ENCODE results near the gene PNPT1. TPM values are rescaled to one million over a fixed set of nuclear protein-coding genes. Genes with fewer than 3 reads are reported as not detected.

PNPT1 gene
- total and polyA plus RNA-seq, 2 of the 8 experiments (the other 6 are each of a cell fraction or from before 2014, with no cell fraction given): 8.3 to 40.2 TPM

DNA sequence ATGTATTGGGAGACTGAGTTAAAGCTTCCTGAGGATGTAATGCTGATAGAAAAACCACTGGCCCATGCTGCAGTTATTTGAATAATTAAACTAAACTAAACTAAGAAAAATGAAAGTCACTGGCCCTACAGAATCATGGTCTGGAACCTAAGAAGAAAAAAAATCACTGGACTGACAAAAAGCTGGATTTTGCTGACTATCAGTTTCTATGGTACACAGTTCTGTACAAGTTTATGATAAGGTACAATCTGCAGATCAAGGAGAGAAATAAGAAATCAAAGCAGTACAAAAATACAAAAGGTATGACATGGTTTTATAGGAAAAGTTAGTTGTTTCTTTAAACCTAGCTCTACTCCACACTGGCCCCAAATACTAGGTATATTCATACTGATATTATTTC lies 91.8 kb downstream of the PNPT1 start (continued):
- TF ChIP-seq, protein P1, sequence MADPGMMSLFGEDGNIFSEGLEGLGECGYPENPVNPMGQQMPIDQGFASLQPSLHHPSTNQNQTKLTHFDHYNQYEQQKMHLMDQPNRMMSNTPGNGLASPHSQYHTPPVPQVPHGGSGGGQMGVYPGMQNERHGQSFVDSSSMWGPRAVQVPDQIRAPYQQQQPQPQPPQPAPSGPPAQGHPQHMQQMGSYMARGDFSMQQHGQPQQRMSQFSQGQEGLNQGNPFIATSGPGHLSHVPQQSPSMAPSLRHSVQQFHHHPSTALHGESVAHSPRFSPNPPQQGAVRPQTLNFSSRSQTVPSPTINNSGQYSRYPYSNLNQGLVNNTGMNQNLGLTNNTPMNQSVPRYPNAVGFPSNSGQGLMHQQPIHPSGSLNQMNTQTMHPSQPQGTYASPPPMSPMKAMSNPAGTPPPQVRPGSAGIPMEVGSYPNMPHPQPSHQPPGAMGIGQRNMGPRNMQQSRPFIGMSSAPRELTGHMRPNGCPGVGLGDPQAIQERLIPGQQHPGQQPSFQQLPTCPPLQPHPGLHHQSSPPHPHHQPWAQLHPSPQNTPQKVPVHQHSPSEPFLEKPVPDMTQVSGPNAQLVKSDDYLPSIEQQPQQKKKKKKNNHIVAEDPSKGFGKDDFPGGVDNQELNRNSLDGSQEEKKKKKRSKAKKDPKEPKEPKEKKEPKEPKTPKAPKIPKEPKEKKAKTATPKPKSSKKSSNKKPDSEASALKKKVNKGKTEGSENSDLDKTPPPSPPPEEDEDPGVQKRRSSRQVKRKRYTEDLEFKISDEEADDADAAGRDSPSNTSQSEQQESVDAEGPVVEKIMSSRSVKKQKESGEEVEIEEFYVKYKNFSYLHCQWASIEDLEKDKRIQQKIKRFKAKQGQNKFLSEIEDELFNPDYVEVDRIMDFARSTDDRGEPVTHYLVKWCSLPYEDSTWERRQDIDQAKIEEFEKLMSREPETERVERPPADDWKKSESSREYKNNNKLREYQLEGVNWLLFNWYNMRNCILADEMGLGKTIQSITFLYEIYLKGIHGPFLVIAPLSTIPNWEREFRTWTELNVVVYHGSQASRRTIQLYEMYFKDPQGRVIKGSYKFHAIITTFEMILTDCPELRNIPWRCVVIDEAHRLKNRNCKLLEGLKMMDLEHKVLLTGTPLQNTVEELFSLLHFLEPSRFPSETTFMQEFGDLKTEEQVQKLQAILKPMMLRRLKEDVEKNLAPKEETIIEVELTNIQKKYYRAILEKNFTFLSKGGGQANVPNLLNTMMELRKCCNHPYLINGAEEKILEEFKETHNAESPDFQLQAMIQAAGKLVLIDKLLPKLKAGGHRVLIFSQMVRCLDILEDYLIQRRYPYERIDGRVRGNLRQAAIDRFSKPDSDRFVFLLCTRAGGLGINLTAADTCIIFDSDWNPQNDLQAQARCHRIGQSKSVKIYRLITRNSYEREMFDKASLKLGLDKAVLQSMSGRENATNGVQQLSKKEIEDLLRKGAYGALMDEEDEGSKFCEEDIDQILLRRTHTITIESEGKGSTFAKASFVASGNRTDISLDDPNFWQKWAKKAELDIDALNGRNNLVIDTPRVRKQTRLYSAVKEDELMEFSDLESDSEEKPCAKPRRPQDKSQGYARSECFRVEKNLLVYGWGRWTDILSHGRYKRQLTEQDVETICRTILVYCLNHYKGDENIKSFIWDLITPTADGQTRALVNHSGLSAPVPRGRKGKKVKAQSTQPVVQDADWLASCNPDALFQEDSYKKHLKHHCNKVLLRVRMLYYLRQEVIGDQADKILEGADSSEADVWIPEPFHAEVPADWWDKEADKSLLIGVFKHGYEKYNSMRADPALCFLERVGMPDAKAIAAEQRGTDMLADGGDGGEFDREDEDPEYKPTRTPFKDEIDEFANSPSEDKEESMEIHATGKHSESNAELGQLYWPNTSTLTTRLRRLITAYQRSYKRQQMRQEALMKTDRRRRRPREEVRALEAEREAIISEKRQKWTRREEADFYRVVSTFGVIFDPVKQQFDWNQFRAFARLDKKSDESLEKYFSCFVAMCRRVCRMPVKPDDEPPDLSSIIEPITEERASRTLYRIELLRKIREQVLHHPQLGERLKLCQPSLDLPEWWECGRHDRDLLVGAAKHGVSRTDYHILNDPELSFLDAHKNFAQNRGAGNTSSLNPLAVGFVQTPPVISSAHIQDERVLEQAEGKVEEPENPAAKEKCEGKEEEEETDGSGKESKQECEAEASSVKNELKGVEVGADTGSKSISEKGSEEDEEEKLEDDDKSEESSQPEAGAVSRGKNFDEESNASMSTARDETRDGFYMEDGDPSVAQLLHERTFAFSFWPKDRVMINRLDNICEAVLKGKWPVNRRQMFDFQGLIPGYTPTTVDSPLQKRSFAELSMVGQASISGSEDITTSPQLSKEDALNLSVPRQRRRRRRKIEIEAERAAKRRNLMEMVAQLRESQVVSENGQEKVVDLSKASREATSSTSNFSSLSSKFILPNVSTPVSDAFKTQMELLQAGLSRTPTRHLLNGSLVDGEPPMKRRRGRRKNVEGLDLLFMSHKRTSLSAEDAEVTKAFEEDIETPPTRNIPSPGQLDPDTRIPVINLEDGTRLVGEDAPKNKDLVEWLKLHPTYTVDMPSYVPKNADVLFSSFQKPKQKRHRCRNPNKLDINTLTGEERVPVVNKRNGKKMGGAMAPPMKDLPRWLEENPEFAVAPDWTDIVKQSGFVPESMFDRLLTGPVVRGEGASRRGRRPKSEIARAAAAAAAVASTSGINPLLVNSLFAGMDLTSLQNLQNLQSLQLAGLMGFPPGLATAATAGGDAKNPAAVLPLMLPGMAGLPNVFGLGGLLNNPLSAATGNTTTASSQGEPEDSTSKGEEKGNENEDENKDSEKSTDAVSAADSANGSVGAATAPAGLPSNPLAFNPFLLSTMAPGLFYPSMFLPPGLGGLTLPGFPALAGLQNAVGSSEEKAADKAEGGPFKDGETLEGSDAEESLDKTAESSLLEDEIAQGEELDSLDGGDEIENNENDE (IDR thresholded peaks at IDR 0.05; ENCODE audit: insufficient replicate concordance, low read length): no peak
- no peak for TF ChIP-seq SIRT6 (IDR thresholded peaks at IDR 0.05; ENCODE audit: low read length)
- TF ChIP-seq NRF1 (IDR thresholded peaks at IDR 0.05; ENCODE audit: low read depth, low read length): no peak
- no peak for TF ChIP-seq RAD21 (IDR thresholded peaks at IDR 0.05 in 1 of 2, conservative IDR thresholded peaks at IDR 0.05 in 1 of 2; ENCODE audit: low read depth in 2 of 2, low read length in 2 of 2)
- no peak for TF ChIP-seq KDM5A (IDR thresholded peaks at IDR 0.05; ENCODE audit: low read length)
